NCI-H1105 treated with DMSO at 0.1 percent for 48 hours (cell line): ENCODE data around the gene IL17F.

Experiments used
- DNase-seq: peaks from one replicate; lab custom pipeline; 2025; lab: John Stamatoyannopoulos, UW

Gene IL17F

GRCh38 chr6:52244400-52244799 is at the start of gene IL17F:
TSS of gene IL17F (minus strand) at chr6:52244500. CDS start at chr6:52244429, 71 bp downstream.
- no peak for DNase-seq

GRCh38 chr6:52293067-52293466 is 48.8 kb upstream of the IL17F start:
- peak; percentile 38 for DNase-seq

- no peak for DNase-seq
Measured at GRCh38 chr6:52288841-52289240, 44.5 kb upstream of the IL17F start.

GRCh38 chr6:52288216-52288615 is 43.9 kb upstream of the IL17F start:
- DNase-seq = no peak

GRCh38 chr6:52286798-52287432 is 42.6 kb upstream of the IL17F start:
- DNase-seq = peak; percentile 75

- peak; percentile 66 for DNase-seq
Measured at GRCh38 chr6:52285177-52286068, 41.1 kb upstream of the IL17F start.

GRCh38 chr6:52284460-52285176 is 40.3 kb upstream of the IL17F start, which contains the start of gene MCM3:
TSS of gene MCM3 (minus strand) at chr6:52284742. CDS start at chr6:52284674, 68 bp downstream.
- peak; percentile 100 for DNase-seq

- DNase-seq = peak; percentile 71
Measured at GRCh38 chr6:52284131-52284459, 39.8 kb upstream of the IL17F start.

- DNase-seq = no peak
Measured at GRCh38 chr6:52283111-52283510, 38.8 kb upstream of the IL17F start.

- no peak for DNase-seq
Measured at GRCh38 chr6:52276130-52276529, 31.8 kb upstream of the IL17F start.

- DNase-seq = no peak
Measured at GRCh38 chr6:52271852-52272460, 27.7 kb upstream of the IL17F start.

- DNase-seq = peak; percentile 55
Measured at GRCh38 chr6:52263709-52264540, 19.6 kb upstream of the IL17F start.

- no peak for DNase-seq
Measured at GRCh38 chr6:52262620-52263344, 18.5 kb upstream of the IL17F start.

GRCh38 chr6:52261229-52261628 is 16.9 kb upstream of the IL17F start:
- DNase-seq = peak; percentile 32

GRCh38 chr6:52260634-52261033 is 16.3 kb upstream of the IL17F start:
- DNase-seq = no peak

GRCh38 chr6:52255434-52255833 is 11.1 kb upstream of the IL17F start:
- DNase-seq = no peak

GRCh38 chr6:52254731-52255378 is 10.6 kb upstream of the IL17F start:
- no peak for DNase-seq

GRCh38 chr6:52253494-52253893 is 9.2 kb upstream of the IL17F start:
- no peak for DNase-seq

GRCh38 chr6:52251113-52251512 is 6.8 kb upstream of the IL17F start:
- no peak for DNase-seq

- no peak for DNase-seq
Measured at GRCh38 chr6:52249078-52249477, 4.8 kb upstream of the IL17F start.
